Mammary microvascular endothelial cell (primary cell): Measurements from ENCODE around the gene DEFB121. TPM values are rescaled to one million over a fixed set of nuclear protein-coding genes. Genes with fewer than 3 reads are reported as not detected.

Source experiments
- total RNA-seq: library from RNA; depleted of rRNA; stranded (reverse); fragments of >200 nt; gene quantifications from 2 replicates; pipeline ENCODE4 v1.2.3, GENCODE V29; 2015

The DEFB121 gene
- not detected in 2 replicates for total RNA-seq

GRCh38 chr20:31406115-31406514 is at the start of gene DEFB121:
Gene DEFB121, minus strand, starts transcription at chr20:31406215. Its CDS starts 63 bp downstream, at chr20:31406152.

GRCh38 chr20:31440012-31440659 is 34.1 kb upstream of the DEFB121 start, which contains the start of gene DEFB123:
Gene DEFB123, plus strand, starts transcription at chr20:31440632. Its CDS starts 67 bp downstream, at chr20:31440699.

GRCh38 chr20:31390490-31390889 is 15.5 kb downstream of the DEFB121 start, which contains the start of gene DEFB119:
Gene DEFB119, minus strand, starts transcription at chr20:31390590. Its CDS starts 107 bp downstream, at chr20:31390483.

GRCh38 chr20:31368301-31368700 is 37.7 kb downstream of the DEFB121 start, which contains the start of gene DEFB118:
Gene DEFB118, plus strand, starts transcription at chr20:31368601. Its CDS starts 50 bp downstream, at chr20:31368651.

Other genes starting within 250 kb of the DEFB121 start
- not detected in 2 replicates for gene DEFB115, start 148.6 kb downstream of the DEFB121 start, total RNA-seq
- gene DEFB116, start 97.6 kb downstream of the DEFB121 start, total RNA-seq, result not detected in 2 replicates
- gene DEFB118, start 37.6 kb downstream of the DEFB121 start, total RNA-seq, result not detected in 2 replicates
- not detected in 2 replicates for gene DEFB119, start 15.6 kb downstream of the DEFB121 start, total RNA-seq
- gene DEFB123, start 34.4 kb upstream of the DEFB121 start, total RNA-seq, result not detected in 2 replicates
- gene DEFB124, start 68.9 kb upstream of the DEFB121 start, total RNA-seq, result not detected in 2 replicates
- gene REM1, start 69.1 kb upstream of the DEFB121 start, total RNA-seq, result not detected in 2 replicates
- gene HM13, start 108.2 kb upstream of the DEFB121 start, total RNA-seq, result 53.5 and 79.1 TPM in 2 replicates
- gene ID1, start 199.1 kb upstream of the DEFB121 start, total RNA-seq, result 965 and 1,004 TPM in 2 replicates
- not detected in 2 replicates for gene COX4I2, start 231.7 kb upstream of the DEFB121 start, total RNA-seq